Suprapubic skin (tissue), 4 donors: ENCODE results near the gene CHST5. TPM values are rescaled to one million over a fixed set of nuclear protein-coding genes. Genes with fewer than 3 reads are reported as not detected.

Experiments
- DNase-seq, 2 donors: peaks; one replicate each; pipeline ENCODE4 v3.0.0-alpha.2; 2019; ENCODE audit warnings: low spot score in 2 of 2
- H3K27ac ChIP-seq: fragments of 200-600 bp; sonication (generic); one replicate; pipeline ENCODE4 v1.5.1; 2019
- H3K27me3 ChIP-seq: fragments of 200-600 bp; sonication (generic); one replicate; pipeline ENCODE4 v1.5.1; 2019
- H3K36me3 ChIP-seq: fragments of 200-600 bp; sonication (generic); one replicate; pipeline ENCODE4 v1.5.1; 2019
- H3K4me1 ChIP-seq: fragments of 200-600 bp; sonication (generic); one replicate; pipeline ENCODE4 v1.5.1; 2019
- H3K4me3 ChIP-seq: fragments of 200-600 bp; sonication (generic); one replicate; pipeline ENCODE4 v1.5.1; 2019; ENCODE audit warnings: mild to moderate bottlenecking
- H3K9me3 ChIP-seq: fragments of 200-600 bp; sonication (generic); one replicate; pipeline ENCODE4 v1.5.1; 2019
- CTCF ChIP-seq, 2 donors: fragments of 200-600 bp in 1 of 2; fragments of 450-650 bp in 1 of 2; sonication (generic) in 1 of 2; IDR thresholded peaks; one replicate each; pipeline ENCODE4 v1.5.1; 2016 to 2019; ENCODE audit warnings: antibody characterized with exemption in 2 of 2, mild to moderate bottlenecking in 1 of 2, moderate library complexity in 1 of 2
- EP300 ChIP-seq: sonication (generic); formaldehyde crosslinking; IDR thresholded peaks from one replicate; pipeline ENCODE4 v1.6.1; 2017; ENCODE audit warnings: antibody characterized with exemption
- POLR2A ChIP-seq, 2 donors: fragments of 450-650 bp; IDR thresholded peaks; one replicate each; pipeline ENCODE4 v1.6.1; 2017; ENCODE audit warnings: antibody characterized with exemption in 2 of 2, mild to moderate bottlenecking in 2 of 2, moderate library complexity in 2 of 2
- POLR2AphosphoS5 ChIP-seq, 3 donors: sonication (generic); formaldehyde crosslinking; IDR thresholded peaks; one replicate each; pipeline ENCODE4 v1.6.1; 2017; ENCODE audit warnings: antibody characterized with exemption in 3 of 3
- WGBS: methylation state at CpG from one replicate; pipeline ENCODE4 v1.1.5; 2018; 5-methylcytosine and 5-hydroxymethylcytosine counted together
- total RNA-seq, 4 donors: library from RNA; depleted of rRNA; stranded (reverse); fragments of >200 nt; gene quantifications; one replicate each; pipeline ENCODE4 v1.1.0, GENCODE V29; 2016

CHST5 gene
- total RNA-seq, 4 donors from 2014 or later = 0.31 to 0.56 TPM; not detected in 2

DNA sequence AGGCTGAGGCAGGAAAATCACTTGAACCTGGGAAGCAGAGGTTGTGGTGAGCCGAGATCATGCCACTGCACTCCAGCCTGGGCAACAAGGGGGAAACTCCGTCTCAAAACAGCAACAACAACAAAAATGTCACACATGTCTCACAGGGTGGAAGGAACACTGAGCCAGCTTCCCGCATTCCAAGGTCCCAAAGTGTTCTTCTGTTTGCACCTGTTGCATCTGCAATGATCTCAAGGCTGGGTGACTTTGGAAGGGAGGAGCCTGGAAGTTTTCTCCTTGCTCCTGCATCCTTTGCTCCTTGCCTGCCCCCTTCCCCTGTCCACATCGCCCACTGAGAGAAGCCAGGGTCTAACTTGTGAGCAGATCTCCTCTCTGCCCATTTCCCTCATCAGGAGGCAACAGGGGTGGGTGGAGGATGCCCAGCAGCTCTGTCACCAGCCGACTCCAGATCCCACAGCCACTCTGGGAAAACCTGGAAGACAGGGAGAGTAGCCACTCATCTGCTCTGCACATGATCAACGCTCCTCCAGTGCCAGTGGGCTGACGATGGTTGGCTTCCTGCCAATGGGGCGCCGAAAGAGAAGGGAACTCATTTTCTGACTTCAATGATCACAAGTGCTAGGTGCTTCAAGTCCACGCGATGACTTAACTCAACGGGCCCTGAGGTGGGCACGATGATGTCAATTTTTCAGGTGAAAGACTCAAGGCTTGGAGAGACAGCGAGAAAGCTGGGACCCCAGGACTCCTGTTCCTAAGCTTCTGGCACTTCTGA, 53.3 kb downstream of the CHST5 start:
- Histone ChIP-seq H3K36me3 (no peaks in the 10 kb centered on the region), H3K4me3 (no peak overlapping the region), H3K27me3 (no peaks in the 10 kb centered on the region), H3K4me1 (peaks cover 8% of the 10 kb centered on the region), H3K27ac (no peak overlapping the region), H3K9me3 (no peaks in the 10 kb centered on the region)
- TF ChIP-seq CTCF (IDR thresholded peaks at IDR 0.05) (no peak), POLR2A (IDR thresholded peaks at IDR 0.05) (no peak), EP300 (no peak), POLR2AphosphoS5 (IDR thresholded peaks at IDR 0.05) (no peak)
- 65% methylated on average over 11 of the region's 14 CpGs for WGBS
- peak in 1 of 2 donors; percentile 42 for DNase-seq

GRCh38 chr16:75481475-75481874, 54.4 kb downstream of the CHST5 start:
- H3K27me3 ChIP-seq = no peaks in the 10 kb centered on the region
- H3K36me3 ChIP-seq = no peaks in the 10 kb centered on the region
- no peak for TF ChIP-seq EP300
- no peak for TF ChIP-seq CTCF (IDR thresholded peaks at IDR 0.05)
- TF ChIP-seq POLR2AphosphoS5 (IDR thresholded peaks at IDR 0.05) = no peak
- no peak for TF ChIP-seq POLR2A (IDR thresholded peaks at IDR 0.05)
- peaks cover 3% of the 10 kb centered on the region for H3K4me1 ChIP-seq
- 86% methylated on average over 7 of the region's 7 CpGs for WGBS
- no peak overlapping the region for H3K27ac ChIP-seq
- H3K4me3 ChIP-seq = no peak overlapping the region
- no peak for DNase-seq
- no peaks in the 10 kb centered on the region for H3K9me3 ChIP-seq

- Histone ChIP-seq H3K36me3 (no peaks in the 10 kb centered on the region), H3K27me3 (no peaks in the 10 kb centered on the region), H3K9me3 (no peaks in the 10 kb centered on the region), H3K27ac (no peak overlapping the region), H3K4me1 (no peaks in the 10 kb centered on the region), H3K4me3 (no peak overlapping the region)
- DNase-seq = no peak
- TF ChIP-seq POLR2A (IDR thresholded peaks at IDR 0.05) = no peak
- TF ChIP-seq EP300 = no peak
- 96% methylated on average over 39 of the region's 47 CpGs for WGBS
These were observed 56.4 kb downstream of the CHST5 start for GRCh38 chr16:75479421-75479990.

Other genes with a start within 250 kb of the CHST5 start
- gene CFDP1, start 102.6 kb downstream of the CHST5 start, total RNA-seq = 10 to 100 TPM; 36.7 to 81.4 (median 48.2) TPM
- gene TMEM170A, start 71.4 kb downstream of the CHST5 start, total RNA-seq = 10 to 100 TPM; 15.8 to 17.5 (median 16.5) TPM
- gene CHST6, start 40.7 kb downstream of the CHST5 start, total RNA-seq = under 1 TPM in 3 of 4 donors, not detected in 1; 0.17 to 0.73 (median 0.30) TPM
- gene TMEM231, start 20.1 kb upstream of the CHST5 start, total RNA-seq = 10 to 100 TPM in 2 of 4 donors, 1 to 10 TPM in 2; 6.0 to 11.9 (median 9.3) TPM
- gene GABARAPL2, start 30.3 kb upstream of the CHST5 start, total RNA-seq = 100 to 1,000 TPM in 2 of 4 donors, 10 to 100 TPM in 2; 76.2 to 135 (median 99.6) TPM
- gene ADAT1, start 87.2 kb upstream of the CHST5 start, total RNA-seq = 10 to 100 TPM; 41.4 to 84.2 (median 55.2) TPM
- 100 to 1,000 TPM in 3 of 4 donors, 10 to 100 TPM in 1; 85.9 to 128 (median 106) TPM for gene KARS1, start 111.6 kb upstream of the CHST5 start, total RNA-seq
- gene TERF2IP, start 111.7 kb upstream of the CHST5 start, total RNA-seq = 10 to 100 TPM; 42.2 to 67.1 (median 55.8) TPM
- gene CPHXL2, start 140.9 kb upstream of the CHST5 start, total RNA-seq = not detected
- gene DUXB, start 165.4 kb upstream of the CHST5 start, total RNA-seq = not detected
- not detected for gene CPHXL, start 190.4 kb upstream of the CHST5 start, total RNA-seq